HCT116 (cell line): Measurements from ENCODE around the gene TREM2. TPM values are rescaled to one million over a fixed set of nuclear protein-coding genes. Genes with fewer than 3 reads are reported as not detected.

Source experiments
- ATAC-seq: fragments of 200-7000 bp; cut with Tn5 transposase; 2 replicates; pipeline ENCODE4 v1.9.1; 2020; ENCODE audit warnings: mild to moderate bottlenecking, moderate library complexity
- BruUV-seq: library from RNA; stranded (reverse); fragments of 400-500 nt; replicated peaks from 2 replicates; lab custom pipeline; 2021; lab: Mats Ljungman, UMichigan
- CTCF ChIA-PET: fragments of 300-600 bp; sonication (Branson Sonifier 250); formaldehyde crosslinking; loops from one replicate; lab custom pipeline; 2021; ENCODE audit warnings: antibody characterized with exemption; lab: Charles Lee
- POLR2A ChIA-PET: fragments of 300-600, 350-600 bp; sonication (Branson Sonifier 250); formaldehyde crosslinking; loops from one replicate; lab custom pipeline; 2021; ENCODE audit warnings: antibody characterized with exemption; lab: Charles Lee
- RAD21 ChIA-PET, 2 experiments: fragments of 300-600 bp; sonication (Branson Sonifier 250); formaldehyde crosslinking; loops; one replicate each; lab custom pipeline; 2023; ENCODE audit warnings: low total read pairs in 2 of 2; ENCODE audit not compliant: uncharacterized antibody in 2 of 2, unreplicated experiment in 2 of 2, low non-redundant PET in 1 of 2; lab: Charles Lee
- DNase-seq: peaks from one replicate; pipeline ENCODE4 v3.0.0-alpha.2; 2010; ENCODE audit warnings: low read depth, low spot score
- H2AFZ ChIP-seq: fragments of 200-600 bp; shearing (Covaris generic), sonication (generic); 2 replicates; pipeline ENCODE4 v1.6.1; 2017; ENCODE audit warnings: low read depth, mixed run types, mixed read lengths, antibody characterized with exemption, low read length; ENCODE audit not compliant: poor library complexity, severe bottlenecking
- H3K27ac ChIP-seq: 2 replicates; pipeline ENCODE4 v1.5.1; 2012; ENCODE audit warnings: low read depth, low read length
- H3K27me3 ChIP-seq: fragments of 200-600 bp; sonication (generic); 2 replicates; pipeline ENCODE4 v1.6.1; 2016; ENCODE audit warnings: mixed run types, low read length, mixed read lengths; ENCODE audit not compliant: insufficient read depth
- H3K36me3 ChIP-seq, 2 experiments: fragments of 200-500 bp in 1 of 2; fragments of 200-600 bp in 1 of 2; sonication (Bioruptor generic) in 1 of 2; sonication (generic) in 1 of 2; 2 replicates each; pipeline versions ENCODE4 v1.5.1 to v1.6.1; 2014 to 2016; ENCODE audit warnings: low read length in 2 of 2, inconsistent platforms in 1 of 2, mixed read lengths in 1 of 2, mixed run types in 1 of 2; ENCODE audit not compliant: insufficient read depth in 2 of 2, control insufficient read depth in 1 of 2
- H3K4me1 ChIP-seq, 2 experiments: fragments of 200-600 bp in 1 of 2; sonication (generic) in 1 of 2; 2 replicates each; pipeline versions ENCODE4 v1.5.1 to v1.6.1; 2012 to 2017; ENCODE audit warnings: low read length in 2 of 2, inconsistent platforms in 1 of 2, mild to moderate bottlenecking in 1 of 2, mixed read lengths in 1 of 2, mixed run types in 1 of 2, moderate library complexity in 1 of 2; ENCODE audit not compliant: insufficient read depth in 2 of 2, control insufficient read depth in 1 of 2
- H3K4me2 ChIP-seq: fragments of 200-600 bp; sonication (generic); 2 replicates; pipeline ENCODE4 v1.6.1; 2017; ENCODE audit warnings: mixed run types, low read length, mixed read lengths
- H3K4me3 ChIP-seq, 2 experiments: fragments of 200-600 bp in 1 of 2; sonication (generic) in 1 of 2; replicated peaks in 1 of 2; 2 replicates each; pipeline ENCODE4 v1.5.1; 2011 to 2016; ENCODE audit warnings: low read length in 2 of 2, control low read depth in 1 of 2, low read depth in 1 of 2, mild to moderate bottlenecking in 1 of 2, mixed read lengths in 1 of 2, mixed run types in 1 of 2
- H3K79me2 ChIP-seq: fragments of 200-600 bp; sonication (generic); 2 replicates; pipeline ENCODE4 v1.6.1; 2017; ENCODE audit warnings: mild to moderate bottlenecking, mixed run types, low read length, moderate library complexity, mixed read lengths; ENCODE audit not compliant: insufficient read depth
- H3K9ac ChIP-seq: fragments of 200-600 bp; sonication (generic); 2 replicates; pipeline ENCODE4 v1.6.1; 2016; ENCODE audit warnings: low read length, mixed read lengths
- H3K9me2 ChIP-seq: fragments of 200-600 bp; sonication (generic), shearing (Covaris generic); 2 replicates; pipeline ENCODE4 v1.6.1; 2017; ENCODE audit warnings: mixed run types, mild to moderate bottlenecking, moderate library complexity; ENCODE audit not compliant: insufficient read depth
- H3K9me3 ChIP-seq, 2 experiments: fragments of 200-500 bp in 1 of 2; fragments of 200-600 bp in 1 of 2; sonication (Bioruptor generic) in 1 of 2; sonication (generic) in 1 of 2; 2 replicates each; pipeline ENCODE4 v1.6.1; 2014 to 2017; ENCODE audit warnings: low read length in 2 of 2, mixed read lengths in 2 of 2, inconsistent platforms in 1 of 2, low read depth in 1 of 2, mild to moderate bottlenecking in 1 of 2, mixed run types in 1 of 2, moderate library complexity in 1 of 2; ENCODE audit not compliant: control insufficient read depth in 1 of 2, insufficient read depth in 1 of 2
- H4K20me1 ChIP-seq: fragments of 200-600 bp; sonication (generic), shearing (Covaris generic); 2 replicates; pipeline ENCODE4 v1.6.1; 2017; ENCODE audit warnings: mixed run types, mild to moderate bottlenecking, moderate library complexity; ENCODE audit not compliant: insufficient read depth
- CEBPB ChIP-seq: IDR thresholded peaks from 2 replicates; pipeline ENCODE4 v1.6.1; 2012; ENCODE audit warnings: low read depth
- CTCF ChIP-seq, 3 experiments: fragments of 200-600 bp in 1 of 3; sonication (generic) in 1 of 3; IDR thresholded peaks in 2 of 3; conservative IDR thresholded peaks in 1 of 3; 2 replicates each; pipeline ENCODE4 v1.5.1; 2012 to 2017; ENCODE audit warnings: low read depth in 2 of 3, low read length in 2 of 3, antibody characterized with exemption in 1 of 3, borderline replicate concordance in 1 of 3, control low read depth in 1 of 3, mild to moderate bottlenecking in 1 of 3, mixed read lengths in 1 of 3, mixed run types in 1 of 3, moderate library complexity in 1 of 3; ENCODE audit not compliant: insufficient read depth in 1 of 3
- EGR1 ChIP-seq: IDR thresholded peaks from 2 replicates; pipeline ENCODE4 v1.6.1; 2012; ENCODE audit warnings: low read depth
- EZH2 ChIP-seq: fragments of 200-600 bp; sonication (generic); IDR thresholded peaks from 2 replicates; pipeline ENCODE4 v1.6.1; 2017; ENCODE audit warnings: antibody characterized with exemption, mixed run types
- EZH2phosphoT487 ChIP-seq: fragments of 200-600 bp; IDR thresholded peaks from 2 replicates; pipeline ENCODE4 v1.6.1; 2018; ENCODE audit warnings: antibody characterized with exemption, borderline replicate concordance
- JUND ChIP-seq: IDR thresholded peaks from 2 replicates; pipeline ENCODE4 v1.6.1; 2012
- MAX ChIP-seq: IDR thresholded peaks from 2 replicates; pipeline ENCODE4 v1.6.1; 2012
- RAD21 ChIP-seq: IDR thresholded peaks from 2 replicates; pipeline ENCODE4 v1.6.1; 2012; ENCODE audit warnings: low read depth, mild to moderate bottlenecking
- SIN3A ChIP-seq: IDR thresholded peaks from 2 replicates; pipeline ENCODE4 v1.6.1; 2012; ENCODE audit warnings: low read depth
- SP1 ChIP-seq: IDR thresholded peaks from 2 replicates; pipeline ENCODE4 v1.6.1; 2012; ENCODE audit warnings: low read depth
- SRF ChIP-seq: IDR thresholded peaks from 2 replicates; pipeline ENCODE4 v1.6.1; 2012; ENCODE audit warnings: low read depth
- TCF7L2 ChIP-seq: IDR thresholded peaks from 2 replicates; pipeline ENCODE4 v1.7.0; 2011; ENCODE audit warnings: borderline replicate concordance, inconsistent platforms; ENCODE audit not compliant: insufficient read depth, insufficient read length; ENCODE audit errors: extremely low read depth
- YY1 ChIP-seq: IDR thresholded peaks from 2 replicates; pipeline ENCODE4 v1.6.1; 2011; ENCODE audit warnings: low read length, low read depth, moderate library complexity, mild to moderate bottlenecking; ENCODE audit not compliant: insufficient replicate concordance; ENCODE audit errors: extremely low read depth
- ZBTB33 ChIP-seq: IDR thresholded peaks from 2 replicates; pipeline ENCODE4 v1.6.1; 2011; ENCODE audit warnings: mild to moderate bottlenecking, low read length, moderate library complexity; ENCODE audit not compliant: insufficient replicate concordance; ENCODE audit errors: extremely low read depth
- ZFX ChIP-seq: fragments of 450-650 bp; IDR thresholded peaks from 2 replicates; pipeline ENCODE4 v1.6.1; 2017
- intact Hi-C: fragments of 100-400 bp; cut with micrococcal nuclease; formaldehyde crosslinking; loops from 2 replicates; pipeline ENCODE4 v1.10.0; 2022
- total RNA-seq: library from RNA; stranded (reverse); gene quantifications from one replicate; pipeline ENCODE4 v1.2.1, GENCODE V29; 2021; ENCODE audit not compliant: unreplicated experiment
- TF ChIP-seq, protein P1 (sequence below): IDR thresholded peaks from 2 replicates; pipeline ENCODE4 v1.6.1; 2012; ENCODE audit warnings: low read depth

The TREM2 gene
- total RNA-seq, 1 experiment from 2014 or later, result not detected

- H4K20me1 ChIP-seq, result no peaks in the 10 kb centered on the region
- H3K9me3 ChIP-seq, result no peaks in the 10 kb centered on the region
- DNase-seq (no peak), ATAC-seq (no peak)
- TF ChIP-seq YY1 (no peak), MAX (no peak), JUND (no peak), SIN3A (no peak), ZBTB33 (no peak), EGR1 (no peak), TCF7L2 (no peak), SRF (no peak), EZH2phosphoT487 (no peak), RAD21 (no peak), CEBPB (no peak), ZFX (no peak), EZH2 (no peak), CTCF (IDR thresholded peaks at IDR 0.05 in 2 of 3, conservative IDR thresholded peaks at IDR 0.05 in 1 of 3; ENCODE audit: borderline replicate concordance in 1 of 3, insufficient read depth in 1 of 3, low read depth in 2 of 3, low read length in 2 of 3) (no peak), SP1 (no peak)
- TF ChIP-seq, protein P1, sequence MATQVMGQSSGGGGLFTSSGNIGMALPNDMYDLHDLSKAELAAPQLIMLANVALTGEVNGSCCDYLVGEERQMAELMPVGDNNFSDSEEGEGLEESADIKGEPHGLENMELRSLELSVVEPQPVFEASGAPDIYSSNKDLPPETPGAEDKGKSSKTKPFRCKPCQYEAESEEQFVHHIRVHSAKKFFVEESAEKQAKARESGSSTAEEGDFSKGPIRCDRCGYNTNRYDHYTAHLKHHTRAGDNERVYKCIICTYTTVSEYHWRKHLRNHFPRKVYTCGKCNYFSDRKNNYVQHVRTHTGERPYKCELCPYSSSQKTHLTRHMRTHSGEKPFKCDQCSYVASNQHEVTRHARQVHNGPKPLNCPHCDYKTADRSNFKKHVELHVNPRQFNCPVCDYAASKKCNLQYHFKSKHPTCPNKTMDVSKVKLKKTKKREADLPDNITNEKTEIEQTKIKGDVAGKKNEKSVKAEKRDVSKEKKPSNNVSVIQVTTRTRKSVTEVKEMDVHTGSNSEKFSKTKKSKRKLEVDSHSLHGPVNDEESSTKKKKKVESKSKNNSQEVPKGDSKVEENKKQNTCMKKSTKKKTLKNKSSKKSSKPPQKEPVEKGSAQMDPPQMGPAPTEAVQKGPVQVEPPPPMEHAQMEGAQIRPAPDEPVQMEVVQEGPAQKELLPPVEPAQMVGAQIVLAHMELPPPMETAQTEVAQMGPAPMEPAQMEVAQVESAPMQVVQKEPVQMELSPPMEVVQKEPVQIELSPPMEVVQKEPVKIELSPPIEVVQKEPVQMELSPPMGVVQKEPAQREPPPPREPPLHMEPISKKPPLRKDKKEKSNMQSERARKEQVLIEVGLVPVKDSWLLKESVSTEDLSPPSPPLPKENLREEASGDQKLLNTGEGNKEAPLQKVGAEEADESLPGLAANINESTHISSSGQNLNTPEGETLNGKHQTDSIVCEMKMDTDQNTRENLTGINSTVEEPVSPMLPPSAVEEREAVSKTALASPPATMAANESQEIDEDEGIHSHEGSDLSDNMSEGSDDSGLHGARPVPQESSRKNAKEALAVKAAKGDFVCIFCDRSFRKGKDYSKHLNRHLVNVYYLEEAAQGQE, result no peak
- RAD21 ChIA-PET, result no interaction called here
- H3K4me3 ChIP-seq, result no peak overlapping the region
- H3K27me3 ChIP-seq, result no peaks in the 10 kb centered on the region
- H3K4me1 ChIP-seq, result no peaks in the 10 kb centered on the region
- H2AFZ ChIP-seq, result no peak overlapping the region
- H3K9ac ChIP-seq, result no peak overlapping the region
- POLR2A ChIA-PET, result no interaction called here
- no peaks in the 10 kb centered on the region for H3K79me2 ChIP-seq
- no TSS peak for BruUV-seq
- H3K27ac ChIP-seq, result no peak overlapping the region
- no peaks in the 10 kb centered on the region for H3K9me2 ChIP-seq
- CTCF ChIA-PET, result no interaction called here
- H3K4me2 ChIP-seq, result no peak overlapping the region
- H3K36me3 ChIP-seq, result no peaks in the 10 kb centered on the region
- intact Hi-C loops, result no loop called here
Measured at GRCh38 chr6:41119508-41119907, 43.4 kb downstream of the TREM2 start.
